WTC11 (cell line): ENCODE results near the gene PSME2. TPM values are rescaled to one million over a fixed set of nuclear protein-coding genes. Genes with fewer than 3 reads are reported as not detected.

Experiments
- ATAC-seq: fragments of 200-7000 bp; cut with Tn5 transposase; 2 replicates; pipeline ENCODE4 v1.10.0; 2021; ENCODE audit warnings: mild to moderate bottlenecking, moderate library complexity
- CTCF ChIA-PET: fragments of 300-600 bp; sonication (Branson Sonifier 250); formaldehyde crosslinking; loops from one replicate; lab custom pipeline; 2021; ENCODE audit warnings: antibody characterized with exemption; lab: Charles Lee
- POLR2A ChIA-PET: fragments of 350-600 bp; sonication (Branson Sonifier 250); formaldehyde crosslinking; loops from one replicate; lab custom pipeline; 2021; ENCODE audit warnings: antibody characterized with exemption; lab: Charles Lee
- DNase-seq: peaks from one replicate; pipeline ENCODE4 v3.0.0; 2021; ENCODE audit warnings: low spot score
- H3K27ac Mint-ChIP-seq: 2 replicates; pipeline ENCODE4 v1.8.0; 2021; ENCODE audit warnings: mixed read lengths
- H3K27me3 Mint-ChIP-seq: 2 replicates; pipeline ENCODE4 v1.8.0; 2021; ENCODE audit warnings: low read depth, mild to moderate bottlenecking, moderate library complexity, mixed read lengths
- H3K36me3 Mint-ChIP-seq: 2 replicates; pipeline ENCODE4 v1.8.0; 2021; ENCODE audit warnings: mixed read lengths
- H3K4me1 Mint-ChIP-seq: 2 replicates; pipeline ENCODE4 v1.8.0; 2022; ENCODE audit warnings: mixed read lengths
- H3K4me3 Mint-ChIP-seq: 2 replicates; pipeline ENCODE4 v1.8.0; 2021; ENCODE audit warnings: mild to moderate bottlenecking, moderate library complexity, mixed read lengths
- H3K9me3 Mint-ChIP-seq: 2 replicates; pipeline ENCODE4 v1.8.0; 2021; ENCODE audit warnings: mixed read lengths
- CTCF ChIP-seq: fragments of 200-600 bp; IDR thresholded peaks from 2 replicates; pipeline ENCODE4 v1.8.0; 2022; ENCODE audit warnings: antibody characterized with exemption
- ERG ChIP-seq: fragments of 250-450 bp; sonication (Bioruptor Pico); IDR thresholded peaks from 2 replicates; pipeline ENCODE4 v1.8.0; 2021; ENCODE audit warnings: mild to moderate bottlenecking
- FOXK1 ChIP-seq: sonication (generic); formaldehyde crosslinking; IDR thresholded peaks from 2 replicates; pipeline ENCODE4 v1.8.0; 2022; ENCODE audit warnings: mild to moderate bottlenecking, moderate library complexity, missing genetic modification reagents
- JAZF1 ChIP-seq: fragments of 250-450 bp; sonication (Bioruptor Pico); IDR thresholded peaks from 2 replicates; pipeline ENCODE4 v1.9.0; 2021; ENCODE audit warnings: moderate library complexity, mild to moderate bottlenecking, inconsistent platforms
- KAT7 ChIP-seq: sonication (generic); formaldehyde crosslinking; IDR thresholded peaks from 2 replicates; pipeline ENCODE4 v1.8.1; 2023; ENCODE audit warnings: missing genetic modification reagents, mild to moderate bottlenecking, borderline replicate concordance
- MLX ChIP-seq: sonication (generic); formaldehyde crosslinking; IDR thresholded peaks from 2 replicates; pipeline ENCODE4 v1.8.1; 2023; ENCODE audit warnings: mild to moderate bottlenecking, missing genetic modification reagents, moderate library complexity
- NR2C2 ChIP-seq: sonication (generic); formaldehyde crosslinking; IDR thresholded peaks from 2 replicates; pipeline ENCODE4 v1.8.0; 2022; ENCODE audit warnings: mild to moderate bottlenecking, missing genetic modification reagents
- RORB ChIP-seq: fragments of 250-450 bp; sonication (Bioruptor Pico); IDR thresholded peaks from 2 replicates; pipeline ENCODE4 v1.9.0; 2021; ENCODE audit warnings: mild to moderate bottlenecking
- TEAD1 ChIP-seq: sonication (generic); formaldehyde crosslinking; IDR thresholded peaks from 2 replicates; pipeline ENCODE4 v1.8.0; 2022; ENCODE audit warnings: mild to moderate bottlenecking, missing genetic modification reagents
- TP53 ChIP-seq: sonication (generic); formaldehyde crosslinking; IDR thresholded peaks from 2 replicates; pipeline ENCODE4 v1.8.1; 2023; ENCODE audit warnings: mild to moderate bottlenecking, missing genetic modification reagents
- ZBTB21 ChIP-seq: sonication (generic); formaldehyde crosslinking; IDR thresholded peaks from 2 replicates; pipeline ENCODE4 v1.8.1; 2023; ENCODE audit warnings: mild to moderate bottlenecking, missing genetic modification reagents, borderline replicate concordance
- ZNF281 ChIP-seq: sonication (generic); formaldehyde crosslinking; IDR thresholded peaks from 2 replicates; pipeline ENCODE4 v1.8.0; 2023; ENCODE audit warnings: mild to moderate bottlenecking, missing genetic modification reagents
- ZSCAN18 ChIP-seq: fragments of 250-450 bp; sonication (Bioruptor Pico); IDR thresholded peaks from 2 replicates; pipeline ENCODE4 v2.1.2; 2022; ENCODE audit warnings: mild to moderate bottlenecking, moderate library complexity
- total RNA-seq: library from RNA; stranded (reverse); gene quantifications from 3 replicates; pipeline ENCODE4 v1.2.3, GENCODE V29; 2021
- TF ChIP-seq, protein P1 (sequence below): sonication (generic); formaldehyde crosslinking; IDR thresholded peaks from 2 replicates; pipeline ENCODE4 v1.8.0; 2023; ENCODE audit warnings: missing genetic modification reagents, mild to moderate bottlenecking, borderline replicate concordance
- TF ChIP-seq, protein P2 (sequence below): sonication (generic); formaldehyde crosslinking; IDR thresholded peaks from 2 replicates; pipeline ENCODE4 v1.8.1; 2022; ENCODE audit warnings: mild to moderate bottlenecking, moderate library complexity, missing genetic modification reagents

The PSME2 gene
- total RNA-seq, 1 experiment from 2014 or later, result 103 TPM

DNA sequence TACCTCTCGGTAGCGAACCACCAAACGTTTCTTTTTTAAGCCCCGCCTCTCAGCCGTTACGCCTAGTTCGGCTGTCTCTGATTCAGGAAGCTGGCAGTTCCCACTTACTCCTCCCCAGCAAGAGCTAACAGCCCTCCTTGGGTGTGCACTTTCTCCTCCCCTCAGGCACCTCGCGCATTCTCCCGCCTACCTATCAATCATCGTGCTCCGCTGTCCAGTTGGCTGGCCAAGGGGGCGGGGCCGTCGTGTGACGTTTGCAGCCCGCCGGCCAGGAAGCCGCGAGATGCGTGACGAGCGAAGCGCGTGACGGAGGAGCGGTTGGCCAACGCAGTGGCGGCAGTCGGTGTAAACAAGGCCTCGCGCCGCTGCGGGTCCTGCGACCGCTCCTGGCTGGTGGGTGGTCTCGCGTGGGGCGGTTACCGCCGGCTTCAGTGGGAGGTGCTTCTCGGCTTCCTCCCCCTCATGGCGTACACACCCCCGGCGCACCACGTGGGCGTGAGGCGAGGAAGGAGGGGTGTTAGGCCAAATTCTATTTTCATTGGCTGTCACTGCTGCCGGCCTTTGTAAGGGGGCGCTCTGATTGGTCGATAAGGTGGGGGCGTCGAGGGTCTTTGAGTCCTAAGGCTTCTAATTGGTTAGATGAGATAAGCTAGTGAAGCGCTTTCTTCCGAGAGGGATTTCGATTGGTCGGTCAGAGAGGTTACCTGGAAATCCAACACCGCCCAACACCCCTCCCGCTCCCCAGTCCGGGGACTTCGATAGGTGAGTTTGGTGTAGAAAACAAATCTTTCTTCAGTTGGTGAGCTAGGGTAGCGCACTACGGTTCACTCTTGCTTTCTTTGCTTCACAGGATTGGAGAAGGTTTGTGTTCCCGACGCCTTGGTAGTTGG is 31.6 kb downstream of the PSME2 start, which contains the start of the genes DCAF11 and NRL (continued):
- TF ChIP-seq FOXK1 (CRISPR knock-in tag), result peak; percentile 96
- peak; percentile 52; the same call in 1 of the 2 replicates for TF ChIP-seq TEAD1 (CRISPR knock-in tag)
- no peak for TF ChIP-seq TP53
- TF ChIP-seq MLX, result no peak
- TF ChIP-seq NR2C2 (CRISPR knock-in tag), result no peak
- TF ChIP-seq ZBTB21, result peak; percentile 81; the same call in 1 of the 2 replicates
- TF ChIP-seq, protein P1, sequence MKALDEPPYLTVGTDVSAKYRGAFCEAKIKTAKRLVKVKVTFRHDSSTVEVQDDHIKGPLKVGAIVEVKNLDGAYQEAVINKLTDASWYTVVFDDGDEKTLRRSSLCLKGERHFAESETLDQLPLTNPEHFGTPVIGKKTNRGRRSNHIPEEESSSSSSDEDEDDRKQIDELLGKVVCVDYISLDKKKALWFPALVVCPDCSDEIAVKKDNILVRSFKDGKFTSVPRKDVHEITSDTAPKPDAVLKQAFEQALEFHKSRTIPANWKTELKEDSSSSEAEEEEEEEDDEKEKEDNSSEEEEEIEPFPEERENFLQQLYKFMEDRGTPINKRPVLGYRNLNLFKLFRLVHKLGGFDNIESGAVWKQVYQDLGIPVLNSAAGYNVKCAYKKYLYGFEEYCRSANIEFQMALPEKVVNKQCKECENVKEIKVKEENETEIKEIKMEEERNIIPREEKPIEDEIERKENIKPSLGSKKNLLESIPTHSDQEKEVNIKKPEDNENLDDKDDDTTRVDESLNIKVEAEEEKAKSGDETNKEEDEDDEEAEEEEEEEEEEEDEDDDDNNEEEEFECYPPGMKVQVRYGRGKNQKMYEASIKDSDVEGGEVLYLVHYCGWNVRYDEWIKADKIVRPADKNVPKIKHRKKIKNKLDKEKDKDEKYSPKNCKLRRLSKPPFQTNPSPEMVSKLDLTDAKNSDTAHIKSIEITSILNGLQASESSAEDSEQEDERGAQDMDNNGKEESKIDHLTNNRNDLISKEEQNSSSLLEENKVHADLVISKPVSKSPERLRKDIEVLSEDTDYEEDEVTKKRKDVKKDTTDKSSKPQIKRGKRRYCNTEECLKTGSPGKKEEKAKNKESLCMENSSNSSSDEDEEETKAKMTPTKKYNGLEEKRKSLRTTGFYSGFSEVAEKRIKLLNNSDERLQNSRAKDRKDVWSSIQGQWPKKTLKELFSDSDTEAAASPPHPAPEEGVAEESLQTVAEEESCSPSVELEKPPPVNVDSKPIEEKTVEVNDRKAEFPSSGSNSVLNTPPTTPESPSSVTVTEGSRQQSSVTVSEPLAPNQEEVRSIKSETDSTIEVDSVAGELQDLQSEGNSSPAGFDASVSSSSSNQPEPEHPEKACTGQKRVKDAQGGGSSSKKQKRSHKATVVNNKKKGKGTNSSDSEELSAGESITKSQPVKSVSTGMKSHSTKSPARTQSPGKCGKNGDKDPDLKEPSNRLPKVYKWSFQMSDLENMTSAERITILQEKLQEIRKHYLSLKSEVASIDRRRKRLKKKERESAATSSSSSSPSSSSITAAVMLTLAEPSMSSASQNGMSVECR (CRISPR knock-in tag), result no peak; the same call in 1 of the 2 replicates
- TF ChIP-seq, protein P2, sequence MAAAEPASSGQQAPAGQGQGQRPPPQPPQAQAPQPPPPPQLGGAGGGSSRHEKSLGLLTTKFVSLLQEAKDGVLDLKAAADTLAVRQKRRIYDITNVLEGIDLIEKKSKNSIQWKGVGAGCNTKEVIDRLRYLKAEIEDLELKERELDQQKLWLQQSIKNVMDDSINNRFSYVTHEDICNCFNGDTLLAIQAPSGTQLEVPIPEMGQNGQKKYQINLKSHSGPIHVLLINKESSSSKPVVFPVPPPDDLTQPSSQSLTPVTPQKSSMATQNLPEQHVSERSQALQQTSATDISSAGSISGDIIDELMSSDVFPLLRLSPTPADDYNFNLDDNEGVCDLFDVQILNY (CRISPR knock-in tag), result no peak
- TF ChIP-seq KAT7, result no peak
- no peak for TF ChIP-seq RORB (CRISPR knock-in tag)

GRCh38 chr14:24113801-24114531 is 32.4 kb downstream of the PSME2 start:
- peaks cover 24% of the 10 kb centered on the region for H3K36me3 Mint-ChIP-seq
- no peaks in the 10 kb centered on the region for H3K9me3 Mint-ChIP-seq
- peak overlapping the region; percentile 99 for H3K4me3 Mint-ChIP-seq
- DNase-seq, result peak; percentile 81
- H3K27ac Mint-ChIP-seq, result peak overlapping the region; percentile 99
- POLR2A ChIA-PET, result interaction anchor here (0.6 to 3.3 kb wide), 19 partner anchors 8 to 99 kb away, joined by 3 to 44 read pairs (median 8); partner anchors contain the start of genes CARMIL3, CHMP4A, EMC9 and IPO4
- H3K27me3 Mint-ChIP-seq, result peaks cover 4% of the 10 kb centered on the region; the same call in 1 of the 2 replicates
- peak; percentile 30 for ATAC-seq
- H3K4me1 Mint-ChIP-seq, result peaks cover 18% of the 10 kb centered on the region
- CTCF ChIA-PET, result interaction anchor here (0.6 to 3.3 kb wide), 25 partner anchors 8 to 387 kb away, joined by 3 to 67 read pairs (median 6); partner anchors contain the start of genes CARMIL3, CHMP4A, CIDEB and DHRS4L2
- TF ChIP-seq ZSCAN18 (CRISPR knock-in tag) (no peak), JAZF1 (CRISPR knock-in tag) (no peak), ERG (CRISPR knock-in tag) (no peak), KAT7 (no peak), ZNF281 (CRISPR knock-in tag) (no peak), CTCF (no peak)
